Hepatocyte (in vitro differentiated cells): ENCODE results near the gene TRIM4. TPM values are rescaled to one million over a fixed set of nuclear protein-coding genes. Genes with fewer than 3 reads are reported as not detected.

ENCODE experiments used
- DNase-seq: peaks from one replicate; pipeline ENCODE4 v3.0.0-alpha.2; 2016; ENCODE audit warnings: low spot score
- H2AFZ ChIP-seq: fragments of 200-600 bp; sonication (generic); 2 replicates; pipeline ENCODE4 v1.6.0; 2016; ENCODE audit warnings: antibody characterized with exemption, mild to moderate bottlenecking
- H3K27ac ChIP-seq: fragments of 200-600 bp; sonication (generic); 2 replicates; pipeline ENCODE4 v1.5.1; 2016; ENCODE audit warnings: mild to moderate bottlenecking
- H3K27me3 ChIP-seq: fragments of 200-600 bp; sonication (generic); 2 replicates; pipeline ENCODE4 v1.6.1; 2016
- H3K36me3 ChIP-seq: fragments of 200-600 bp; sonication (generic); replicated peaks from 2 replicates; pipeline ENCODE4 v1.5.1; 2016; ENCODE audit warnings: low read depth; ENCODE audit not compliant: insufficient read depth
- H3K4me1 ChIP-seq: fragments of 200-600 bp; sonication (generic); 2 replicates; pipeline ENCODE4 v1.5.1; 2016; ENCODE audit warnings: mild to moderate bottlenecking, moderate library complexity; ENCODE audit not compliant: insufficient read depth
- H3K4me2 ChIP-seq: fragments of 200-600 bp; sonication (generic); 2 replicates; pipeline ENCODE4 v1.6.0; 2016
- H3K4me3 ChIP-seq: fragments of 200-600 bp; sonication (generic); 2 replicates; pipeline ENCODE4 v1.5.1; 2016; ENCODE audit warnings: mild to moderate bottlenecking
- H3K79me2 ChIP-seq: fragments of 200-600 bp; sonication (generic); 2 replicates; pipeline ENCODE4 v1.6.0; 2017; ENCODE audit warnings: mild to moderate bottlenecking
- H3K9me2 ChIP-seq: fragments of 200-600 bp; sonication (generic); replicated peaks from 2 replicates; pipeline ENCODE4 v1.6.0; 2017; ENCODE audit warnings: mild to moderate bottlenecking; ENCODE audit not compliant: insufficient read depth
- H3K9me3 ChIP-seq: fragments of 200-600 bp; sonication (generic); 2 replicates; pipeline ENCODE4 v1.5.1; 2016; ENCODE audit warnings: low read depth, mild to moderate bottlenecking
- H4K20me1 ChIP-seq: fragments of 200-600 bp; sonication (generic); 2 replicates; pipeline ENCODE4 v1.6.0; 2016; ENCODE audit warnings: mild to moderate bottlenecking; ENCODE audit not compliant: insufficient read depth, poor library complexity, severe bottlenecking
- EZH2 ChIP-seq: fragments of 200-600 bp; sonication (generic); IDR thresholded peaks from 2 replicates; pipeline ENCODE4 v1.6.1; 2016; ENCODE audit warnings: antibody characterized with exemption, mild to moderate bottlenecking, borderline replicate concordance
- EZH2phosphoT487 ChIP-seq: fragments of 200-600 bp; sonication (generic); IDR thresholded peaks from one replicate; pipeline ENCODE4 v1.6.1; 2018; ENCODE audit warnings: antibody characterized with exemption, mild to moderate bottlenecking, low read depth, moderate library complexity; ENCODE audit not compliant: unreplicated experiment, severe bottlenecking
- WGBS: methylation state at CpG from one replicate; pipeline ENCODE4 v1.1.6; 2016; ENCODE audit warnings: low lambda C conversion rate; ENCODE audit errors: missing lambda C conversion rate; 5-methylcytosine and 5-hydroxymethylcytosine counted together
- polyA plus RNA-seq: library from polyadenylated mRNA; unstranded; fragments of >200 nt; fragmentation: Nextera tagmentation; extraction: Ambion mirVana; gene quantifications from 2 replicates; pipeline ENCODE4 v1.2.1, GENCODE V29; 2016
- total RNA-seq: library from RNA; depleted of rRNA; stranded (reverse); fragments of >200 nt; gene quantifications from 2 replicates; pipeline ENCODE4 v1.2.3, GENCODE V29; 2014
- TF ChIP-seq, protein P1 (sequence below): fragments of 200-600 bp; sonication (generic); IDR thresholded peaks from 2 replicates; pipeline ENCODE4 v1.5.1; 2016; ENCODE audit warnings: antibody characterized with exemption, mild to moderate bottlenecking; ENCODE audit not compliant: poor library complexity

Gene TRIM4
- total and polyA plus RNA-seq, 2 experiments from 2014 or later, result 1.5 to 2.7 TPM

DNA sequence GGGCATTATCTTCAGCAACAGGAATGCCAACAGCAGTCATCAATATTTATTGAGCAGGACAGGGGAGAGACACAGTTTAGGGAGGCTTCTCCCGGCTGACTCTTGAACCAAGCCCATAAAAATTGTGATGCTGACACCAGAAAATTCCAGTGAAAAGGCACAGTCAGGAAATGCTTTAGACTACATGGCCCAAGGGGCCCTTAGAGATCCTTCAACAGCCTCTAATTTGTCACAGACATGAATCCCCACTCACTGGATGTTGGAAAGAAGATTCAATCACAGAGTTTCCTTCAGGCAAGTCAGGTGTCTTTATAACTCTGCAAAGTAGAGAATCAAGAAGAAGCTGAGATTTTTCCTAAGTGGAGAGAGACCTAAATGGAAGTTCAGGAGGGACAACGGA lies 8.9 kb upstream of the TRIM4 start:
- WGBS, result 62% methylated on average over 2 of the region's 2 CpGs
- H3K4me2 ChIP-seq, result no peak overlapping the region

DNA sequence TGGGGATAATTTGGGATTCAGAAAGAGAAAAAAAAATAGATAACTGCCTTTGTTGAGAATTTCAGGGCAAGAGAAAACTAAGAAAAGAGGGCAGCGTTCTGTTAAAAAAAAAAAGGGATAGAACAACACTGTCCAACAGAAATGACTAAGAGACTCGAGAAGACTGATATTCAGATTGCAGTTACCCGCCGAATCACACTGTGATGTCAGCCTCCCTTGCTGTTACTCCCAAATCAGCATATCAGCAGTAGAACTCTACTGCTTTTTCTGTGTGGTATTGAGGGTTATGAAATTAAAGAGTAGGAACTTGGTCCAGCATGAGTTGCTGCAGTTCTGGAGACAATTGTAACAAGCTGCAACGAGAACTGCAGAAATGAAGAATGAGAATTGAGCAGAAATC lies 8.2 kb upstream of the TRIM4 start:
- 83% methylated on average over 5 of the region's 5 CpGs for WGBS
- no peak overlapping the region for H2AFZ ChIP-seq
- H3K9me3 ChIP-seq, result no peaks in the 10 kb centered on the region
- H3K9me2 ChIP-seq, result no peaks in the 10 kb centered on the region
- H3K4me3 ChIP-seq, result no peak overlapping the region
- peaks cover 27% of the 10 kb centered on the region for H3K27me3 ChIP-seq
- no peaks in the 10 kb centered on the region for H3K79me2 ChIP-seq
- no peak for DNase-seq
- no peak overlapping the region for H3K4me2 ChIP-seq
- peaks cover 5% of the 10 kb centered on the region for H3K4me1 ChIP-seq
- no peaks in the 10 kb centered on the region for H4K20me1 ChIP-seq
- H3K36me3 ChIP-seq, result no peaks in the 10 kb centered on the region
- H3K27ac ChIP-seq, result no peak overlapping the region
- TF ChIP-seq, protein P1, sequence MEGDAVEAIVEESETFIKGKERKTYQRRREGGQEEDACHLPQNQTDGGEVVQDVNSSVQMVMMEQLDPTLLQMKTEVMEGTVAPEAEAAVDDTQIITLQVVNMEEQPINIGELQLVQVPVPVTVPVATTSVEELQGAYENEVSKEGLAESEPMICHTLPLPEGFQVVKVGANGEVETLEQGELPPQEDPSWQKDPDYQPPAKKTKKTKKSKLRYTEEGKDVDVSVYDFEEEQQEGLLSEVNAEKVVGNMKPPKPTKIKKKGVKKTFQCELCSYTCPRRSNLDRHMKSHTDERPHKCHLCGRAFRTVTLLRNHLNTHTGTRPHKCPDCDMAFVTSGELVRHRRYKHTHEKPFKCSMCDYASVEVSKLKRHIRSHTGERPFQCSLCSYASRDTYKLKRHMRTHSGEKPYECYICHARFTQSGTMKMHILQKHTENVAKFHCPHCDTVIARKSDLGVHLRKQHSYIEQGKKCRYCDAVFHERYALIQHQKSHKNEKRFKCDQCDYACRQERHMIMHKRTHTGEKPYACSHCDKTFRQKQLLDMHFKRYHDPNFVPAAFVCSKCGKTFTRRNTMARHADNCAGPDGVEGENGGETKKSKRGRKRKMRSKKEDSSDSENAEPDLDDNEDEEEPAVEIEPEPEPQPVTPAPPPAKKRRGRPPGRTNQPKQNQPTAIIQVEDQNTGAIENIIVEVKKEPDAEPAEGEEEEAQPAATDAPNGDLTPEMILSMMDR, result no peak
- TF ChIP-seq EZH2phosphoT487, result no peak

More for the DNA sequence above, 8.9 kb upstream of the TRIM4 start:
- no peak for DNase-seq
- no peaks in the 10 kb centered on the region for H3K9me3 ChIP-seq
- H3K36me3 ChIP-seq, result no peaks in the 10 kb centered on the region
- TF ChIP-seq EZH2phosphoT487, result no peak
- TF ChIP-seq, protein P1, result no peak
- TF ChIP-seq EZH2, result no peak
- H3K9me2 ChIP-seq, result no peaks in the 10 kb centered on the region
- no peaks in the 10 kb centered on the region for H3K79me2 ChIP-seq
- H3K27me3 ChIP-seq, result peaks cover 27% of the 10 kb centered on the region
- H2AFZ ChIP-seq, result no peak overlapping the region
- H3K4me1 ChIP-seq, result peaks cover 5% of the 10 kb centered on the region
- no peaks in the 10 kb centered on the region for H4K20me1 ChIP-seq
- no peak overlapping the region for H3K4me3 ChIP-seq
- no peak overlapping the region for H3K27ac ChIP-seq

DNA sequence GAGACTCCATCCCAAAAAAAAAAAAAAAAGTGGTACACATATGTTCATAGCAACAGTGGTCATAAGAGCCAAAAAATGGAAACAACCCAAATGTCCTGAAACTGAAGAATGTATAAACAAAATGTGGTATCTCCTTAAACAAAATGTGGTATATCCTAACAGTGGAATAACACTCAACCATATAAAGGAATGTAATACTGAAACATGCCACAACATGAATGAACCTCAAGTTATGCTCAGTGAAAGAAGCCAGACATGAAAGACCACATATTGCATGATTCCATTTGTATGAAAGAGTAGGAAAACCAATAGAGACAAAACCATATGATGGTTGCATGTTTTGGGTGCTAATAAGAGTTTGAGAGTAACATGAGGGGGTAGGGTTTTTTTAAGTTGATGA lies 7.0 kb upstream of the TRIM4 start:
- no peak for DNase-seq
- H3K9me3 ChIP-seq, result no peaks in the 10 kb centered on the region
- TF ChIP-seq, protein P1, result no peak
- TF ChIP-seq EZH2 (no peak), EZH2phosphoT487 (no peak)

DNA sequence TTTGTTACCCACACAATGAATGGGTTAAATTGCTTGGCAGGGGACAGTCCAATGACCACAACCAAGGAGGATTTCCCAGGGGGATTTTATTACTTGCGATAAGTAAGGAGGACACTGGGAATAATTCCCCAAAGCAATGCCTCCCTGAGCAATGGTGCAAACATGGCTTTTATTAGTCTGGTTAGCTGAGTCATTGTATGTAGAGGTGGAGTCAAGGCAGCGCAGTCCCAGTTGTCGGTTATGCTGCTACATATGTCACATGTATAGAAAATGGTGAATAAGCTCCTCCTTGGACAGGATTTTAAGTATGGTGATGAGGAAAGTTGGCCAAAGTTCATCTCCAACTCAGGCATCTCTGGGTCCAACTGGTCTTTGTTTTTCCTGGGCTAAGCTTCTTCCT lies 3.9 kb upstream of the TRIM4 start:
- Histone ChIP-seq H3K27me3 (peaks cover 16% of the 10 kb centered on the region), H2AFZ (no peak overlapping the region), H3K4me3 (no peak overlapping the region), H3K79me2 (no peaks in the 10 kb centered on the region), H3K4me1 (no peaks in the 10 kb centered on the region), H3K9me2 (no peaks in the 10 kb centered on the region), H3K4me2 (no peak overlapping the region), H3K27ac (no peak overlapping the region), H3K36me3 (no peaks in the 10 kb centered on the region), H3K9me3 (no peaks in the 10 kb centered on the region), H4K20me1 (no peaks in the 10 kb centered on the region)
- 83% methylated on average over 3 of the region's 3 CpGs for WGBS
- TF ChIP-seq EZH2phosphoT487 (no peak), EZH2 (no peak)
- TF ChIP-seq, protein P1, result no peak
- no peak for DNase-seq

More for the DNA sequence above, 7.0 kb upstream of the TRIM4 start:
- Histone ChIP-seq H2AFZ (no peak overlapping the region), H3K27me3 (peaks cover 27% of the 10 kb centered on the region), H3K36me3 (no peaks in the 10 kb centered on the region), H3K79me2 (no peaks in the 10 kb centered on the region), H3K4me3 (no peak overlapping the region), H3K4me1 (peaks cover 5% of the 10 kb centered on the region), H4K20me1 (no peaks in the 10 kb centered on the region), H3K4me2 (no peak overlapping the region), H3K9me2 (no peaks in the 10 kb centered on the region), H3K27ac (no peak overlapping the region)
